Measurements from ENCODE around the gene SDHAF1.
"Not testable (repeated sequence)": the region's sequence is repeated elsewhere in the genome, so short reads cannot be mapped to it uniquely, and the experiment has no call there.

Gene SDHAF1

GRCh38 chr19:36014012-36014924, 19.3 kb downstream of the SDHAF1 start, which contains the start of gene ALKBH6:
ALKBH6 (minus strand) TSS chr19:36014213; CDS start chr19:36013397, 816 bp downstream.
- DNase-seq (ENCODE audit: low read depth in 2 of 2) = peak; percentile 97 to 98

- no peak for DNase-seq (ENCODE audit: low read depth in 2 of 2)
These were observed 24.2 kb downstream of the SDHAF1 start for GRCh38 chr19:36019061-36019670.

GRCh38 chr19:36023432-36023831, 28.4 kb downstream of the SDHAF1 start:
- no peak for DNase-seq (ENCODE audit: low read depth in 2 of 2)

- DNase-seq (ENCODE audit: low read depth in 2 of 2) = no peak
These were observed 30.6 kb downstream of the SDHAF1 start for GRCh38 chr19:36025541-36025940.

- DNase-seq (ENCODE audit: low read depth in 2 of 2) = no peak
These were observed 31.3 kb downstream of the SDHAF1 start for GRCh38 chr19:36026091-36026876.

- DNase-seq (ENCODE audit: low read depth in 2 of 2) = no peak
These were observed 32.7 kb downstream of the SDHAF1 start for GRCh38 chr19:36027696-36028095.

- no peak for DNase-seq (ENCODE audit: low read depth in 2 of 2)
These were observed 33.5 kb downstream of the SDHAF1 start for GRCh38 chr19:36028313-36029041.

- DNase-seq (ENCODE audit: low read depth in 2 of 2) = no peak
These were observed 35.5 kb downstream of the SDHAF1 start for GRCh38 chr19:36030264-36031148.

GRCh38 chr19:36031308-36031707, 36.3 kb downstream of the SDHAF1 start:
- no peak for DNase-seq (ENCODE audit: low read depth in 2 of 2)

GRCh38 chr19:36032251-36033104, 37.5 kb downstream of the SDHAF1 start, which contains the start of gene CLIP3:
CLIP3 (minus strand) TSS chr19:36032873; CDS start chr19:36032357, 516 bp downstream.
- DNase-seq (ENCODE audit: low read depth in 2 of 2) = no peak

GRCh38 chr19:36040495-36040894, 45.5 kb downstream of the SDHAF1 start:
- DNase-seq (ENCODE audit: low read depth in 2 of 2) = no peak

- not testable (repeated sequence) for DNase-seq (ENCODE audit: low read depth in 2 of 2)
These were observed 46.1 kb downstream of the SDHAF1 start for GRCh38 chr19:36041092-36041491.

- DNase-seq (ENCODE audit: low read depth in 2 of 2) = no peak
These were observed 46.8 kb downstream of the SDHAF1 start for GRCh38 chr19:36041831-36042230.

GRCh38 chr19:36043952-36044351, 49.0 kb downstream of the SDHAF1 start:
- DNase-seq (ENCODE audit: low read depth in 2 of 2) = no peak
